HEK293 (cell line): ENCODE results near the gene ZNF597.

ENCODE experiments used
- CTCF ChIP-seq: fragments of 450-650 bp; formaldehyde crosslinking; IDR thresholded peaks from 2 replicates; pipeline ENCODE4 v1.5.1; 2016; ENCODE audit warnings: missing biosample characterization, missing genetic modification characterization
- GLI2 ChIP-seq: fragments of 450-650 bp; formaldehyde crosslinking; IDR thresholded peaks from 2 replicates; pipeline ENCODE4; 2017; ENCODE audit warnings: missing biosample characterization, missing genetic modification characterization, low read depth, borderline replicate concordance
- GLIS2 ChIP-seq: fragments of 450-650 bp; formaldehyde crosslinking; IDR thresholded peaks from 2 replicates; pipeline ENCODE4 v1.5.1; 2016; ENCODE audit warnings: missing biosample characterization, missing genetic modification characterization
- KLF9 ChIP-seq: fragments of 450-650 bp; formaldehyde crosslinking; IDR thresholded peaks from 2 replicates; pipeline ENCODE4 v1.5.1; 2016; ENCODE audit warnings: missing biosample characterization, missing genetic modification characterization, low read depth
- PRDM10 ChIP-seq: fragments of 450-650 bp; formaldehyde crosslinking; IDR thresholded peaks from 2 replicates; pipeline ENCODE4 v1.5.1; 2016; ENCODE audit warnings: missing biosample characterization, missing genetic modification characterization
- REST ChIP-seq: fragments of 450-650 bp; formaldehyde crosslinking; IDR thresholded peaks from 2 replicates; pipeline ENCODE4 v1.5.1; 2016; ENCODE audit warnings: missing biosample characterization, missing genetic modification characterization
- YY1 ChIP-seq: fragments of 450-650 bp; formaldehyde crosslinking; IDR thresholded peaks from 2 replicates; pipeline ENCODE4 v1.5.1; 2018; ENCODE audit warnings: missing biosample characterization, missing genetic modification characterization
- YY2 ChIP-seq: fragments of 450-650 bp; formaldehyde crosslinking; IDR thresholded peaks from 2 replicates; pipeline ENCODE4 v1.5.1; 2016; ENCODE audit warnings: missing biosample characterization, missing genetic modification characterization
- ZBTB11 ChIP-seq: fragments of 450-650 bp; formaldehyde crosslinking; conservative IDR thresholded peaks from 2 replicates; pipeline ENCODE4 v1.5.1; 2016; ENCODE audit warnings: low read depth, missing biosample characterization, missing genetic modification characterization
- ZEB2 ChIP-seq: fragments of 450-650 bp; formaldehyde crosslinking; IDR thresholded peaks from 2 replicates; pipeline ENCODE4 v1.5.1; 2016; ENCODE audit warnings: missing biosample characterization, missing genetic modification characterization
- ZFP37 ChIP-seq: fragments of 450-650 bp; formaldehyde crosslinking; IDR thresholded peaks from 2 replicates; pipeline ENCODE4 v1.5.1; 2016; ENCODE audit warnings: missing biosample characterization, missing genetic modification characterization
- ZFP69B ChIP-seq: fragments of 450-650 bp; formaldehyde crosslinking; IDR thresholded peaks from 2 replicates; pipeline ENCODE4 v1.5.1; 2016; ENCODE audit warnings: missing biosample characterization, missing genetic modification characterization
- ZNF184 ChIP-seq: fragments of 450-650 bp; IDR thresholded peaks from 2 replicates; pipeline ENCODE4 v1.5.1; 2018; ENCODE audit warnings: missing biosample characterization, mild to moderate bottlenecking, missing genetic modification characterization
- ZNF2 ChIP-seq: fragments of 450-650 bp; formaldehyde crosslinking; IDR thresholded peaks from 2 replicates; pipeline ENCODE4 v1.5.1; 2016; ENCODE audit warnings: missing biosample characterization, missing genetic modification characterization
- ZNF324 ChIP-seq: fragments of 450-650 bp; formaldehyde crosslinking; IDR thresholded peaks from 2 replicates; pipeline ENCODE4 v1.5.1; 2016; ENCODE audit warnings: missing biosample characterization, missing genetic modification characterization
- ZNF549 ChIP-seq: fragments of 450-650 bp; IDR thresholded peaks from 2 replicates; pipeline ENCODE4 v1.5.1; 2018; ENCODE audit warnings: missing biosample characterization, missing genetic modification characterization, mild to moderate bottlenecking, inconsistent platforms, moderate library complexity
- ZNF639 ChIP-seq: fragments of 450-650 bp; formaldehyde crosslinking; IDR thresholded peaks from 2 replicates; pipeline ENCODE4 v1.5.1; 2016; ENCODE audit warnings: missing biosample characterization, missing genetic modification characterization
- ZNF660 ChIP-seq: fragments of 450-650 bp; IDR thresholded peaks from 2 replicates; pipeline ENCODE4 v1.5.1; 2018; ENCODE audit warnings: missing biosample characterization, mild to moderate bottlenecking, missing genetic modification characterization
- ZNF692 ChIP-seq: fragments of 450-650 bp; formaldehyde crosslinking; IDR thresholded peaks from 2 replicates; pipeline ENCODE4 v1.5.1; 2016; ENCODE audit warnings: missing biosample characterization, missing genetic modification characterization
- ZNF76 ChIP-seq: fragments of 450-650 bp; formaldehyde crosslinking; IDR thresholded peaks from 2 replicates; pipeline ENCODE4; 2016; ENCODE audit warnings: low read depth, missing biosample characterization, missing genetic modification characterization, borderline replicate concordance
- ZNF785 ChIP-seq: fragments of 450-650 bp; formaldehyde crosslinking; IDR thresholded peaks from 2 replicates; pipeline ENCODE4 v1.5.1; 2016; ENCODE audit warnings: missing biosample characterization, missing genetic modification characterization
- ZNF830 ChIP-seq: fragments of 450-650 bp; IDR thresholded peaks from 2 replicates; pipeline ENCODE4 v1.5.0; 2018; ENCODE audit warnings: missing biosample characterization, missing genetic modification characterization, low read depth, mild to moderate bottlenecking, moderate library complexity
- ZSCAN30 ChIP-seq: fragments of 450-650 bp; IDR thresholded peaks from 2 replicates; pipeline ENCODE4 v1.5.1; 2018; ENCODE audit warnings: missing biosample characterization, mild to moderate bottlenecking, missing genetic modification characterization, moderate library complexity

ZNF597 gene

GRCh38 chr16:3457434-3458252, 14.3 kb upstream of the ZNF597 start (continued):
- TF ChIP-seq REST (peak; percentile 59; the same call in 1 of the 2 replicates), ZFP69B (peak; percentile 57), ZFP37 (tag by site-specific recombination) (peak; percentile 86), PRDM10 (peak; percentile 52), ZNF785 (tag by site-specific recombination) (peak; percentile 99), ZEB2 (peak; percentile 96), ZNF692 (peak; percentile 87), ZSCAN30 (tag by site-specific recombination) (peak; percentile 99), ZNF76 (peak; percentile 81), ZNF549 (tag by site-specific recombination) (peak; percentile 99), ZNF324 (tag by site-specific recombination) (peak; percentile 84; the same call in 1 of the 2 replicates), ZNF2 (tag by site-specific recombination) (peak; percentile 84; the same call in 1 of the 2 replicates), ZNF639 (tag by site-specific recombination) (peak; percentile 60; the same call in 1 of the 2 replicates), GLIS2 (tag by site-specific recombination) (peak; percentile 95), ZBTB11 (tag by site-specific recombination) (peak; percentile 76), YY1 (tag by site-specific recombination) (peak; percentile 97), GLI2 (tag by site-specific recombination) (no peak), CTCF (tag by site-specific recombination) (peak; percentile 28; the same call in 1 of the 2 replicates), YY2 (tag by site-specific recombination) (peak; percentile 83), ZNF660 (tag by site-specific recombination) (peak; percentile 78), ZNF184 (tag by site-specific recombination) (0 out of 2 replicates have a peak, but pooled peaks have one; percentile 48), KLF9 (tag by site-specific recombination) (peak; percentile 77), ZNF830 (tag by site-specific recombination) (no peak)
